ENCODE results near the gene CRYBB2. TPM values are rescaled to one million over a fixed set of nuclear protein-coding genes. Genes with fewer than 3 reads are reported as not detected.
"Not testable (repeated sequence)": the region's sequence is repeated elsewhere in the genome, so short reads cannot be mapped to it uniquely, and the experiment has no call there.

The CRYBB2 gene
- total RNA-seq, 1 experiment from 2014 or later, result not detected

DNA sequence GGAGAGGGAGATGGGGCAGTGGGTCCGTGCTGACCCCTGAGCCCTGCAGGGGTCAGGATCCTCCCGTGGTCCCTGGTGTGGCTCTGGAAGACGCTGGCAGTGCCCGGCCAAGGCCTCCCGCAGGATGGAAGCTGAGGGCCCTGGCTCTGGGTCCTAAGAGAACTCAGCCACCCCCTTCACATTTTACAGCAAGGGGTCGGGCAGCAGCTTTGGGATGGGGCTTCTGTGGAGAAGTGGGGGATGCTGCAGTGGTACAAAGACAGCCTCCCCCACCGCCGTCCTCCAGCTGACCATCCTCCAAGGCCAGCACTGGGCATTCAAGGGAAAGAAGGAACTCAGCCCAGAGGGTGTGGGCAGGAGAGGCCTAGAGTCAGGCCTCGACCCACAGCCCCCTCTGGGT, 41.5 kb upstream of the CRYBB2 start:
- no peaks in the 10 kb centered on the region for H4K20me1 ChIP-seq (ENCODE audit: control insufficient read depth, insufficient read depth, insufficient read length)
- no peak overlapping the region for H3K27ac Mint-ChIP-seq
- H3K4me1 ChIP-seq (ENCODE audit: insufficient read depth, low read length), result no peaks in the 10 kb centered on the region
- H3K4me3 Mint-ChIP-seq, result no peak overlapping the region
- no peaks in the 10 kb centered on the region for H3K79me1 ChIP-seq (ENCODE audit: insufficient read depth, low read depth, low read length, poor library complexity, severe bottlenecking)
- H2BK20ac ChIP-seq (ENCODE audit: low read depth, low read length, poor library complexity, severe bottlenecking), result no peak overlapping the region
- H3K23me2 ChIP-seq (ENCODE audit: insufficient read length, low read depth, low read length, poor library complexity, severe bottlenecking), result no peaks in the 10 kb centered on the region
- WGBS (ENCODE audit: extremely low coverage, insufficient read length, low lambda C conversion rate), result no CpG with 5 or more reads among the region's 9 CpGs
- TF ChIP-seq, protein P1, sequence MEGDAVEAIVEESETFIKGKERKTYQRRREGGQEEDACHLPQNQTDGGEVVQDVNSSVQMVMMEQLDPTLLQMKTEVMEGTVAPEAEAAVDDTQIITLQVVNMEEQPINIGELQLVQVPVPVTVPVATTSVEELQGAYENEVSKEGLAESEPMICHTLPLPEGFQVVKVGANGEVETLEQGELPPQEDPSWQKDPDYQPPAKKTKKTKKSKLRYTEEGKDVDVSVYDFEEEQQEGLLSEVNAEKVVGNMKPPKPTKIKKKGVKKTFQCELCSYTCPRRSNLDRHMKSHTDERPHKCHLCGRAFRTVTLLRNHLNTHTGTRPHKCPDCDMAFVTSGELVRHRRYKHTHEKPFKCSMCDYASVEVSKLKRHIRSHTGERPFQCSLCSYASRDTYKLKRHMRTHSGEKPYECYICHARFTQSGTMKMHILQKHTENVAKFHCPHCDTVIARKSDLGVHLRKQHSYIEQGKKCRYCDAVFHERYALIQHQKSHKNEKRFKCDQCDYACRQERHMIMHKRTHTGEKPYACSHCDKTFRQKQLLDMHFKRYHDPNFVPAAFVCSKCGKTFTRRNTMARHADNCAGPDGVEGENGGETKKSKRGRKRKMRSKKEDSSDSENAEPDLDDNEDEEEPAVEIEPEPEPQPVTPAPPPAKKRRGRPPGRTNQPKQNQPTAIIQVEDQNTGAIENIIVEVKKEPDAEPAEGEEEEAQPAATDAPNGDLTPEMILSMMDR (conservative IDR thresholded peaks at IDR 0.05), result no peak
- H2BK12ac ChIP-seq (ENCODE audit: insufficient read length, low read depth, low read length), result no peak overlapping the region
- peaks cover 9% of the 10 kb centered on the region in 2 experiments for H3K4me1 Mint-ChIP-seq
- H3T11ph ChIP-seq (ENCODE audit: low read length), result no peak overlapping the region
- no peak overlapping the region for H2AFZ ChIP-seq (ENCODE audit: low read length)
- H3K18ac ChIP-seq (ENCODE audit: insufficient read length, low read depth, low read length), result no peak overlapping the region
- no peak overlapping the region for H3K4ac ChIP-seq (ENCODE audit: low read depth, low read length)
- H2BK5ac ChIP-seq (ENCODE audit: insufficient read length, low read length), result no peak overlapping the region
- no peak overlapping the region for H3K56ac ChIP-seq (ENCODE audit: insufficient read length, low read depth, low read length)
- no peak overlapping the region for H3K23ac ChIP-seq (ENCODE audit: insufficient read length, low read depth, low read length)
- no peaks in the 10 kb centered on the region; the same call in 1 of the 2 replicates for H3K27me3 ChIP-seq (ENCODE audit: insufficient read depth, low read length)
- no peak overlapping the region for H3K9ac ChIP-seq (ENCODE audit: extremely low read depth, insufficient read length, low read length)
- H2BK120ac ChIP-seq (ENCODE audit: low read depth, low read length, poor library complexity, severe bottlenecking), result no peak overlapping the region
- H4K91ac ChIP-seq (ENCODE audit: insufficient read length, low read depth, low read length), result no peak overlapping the region
- H3K27me3 Mint-ChIP-seq (ENCODE audit: low read depth), result no peaks in the 10 kb centered on the region
- no peak overlapping the region for H2BK15ac ChIP-seq (ENCODE audit: low read depth, low read length)
- H3K9me3 Mint-ChIP-seq, result peaks cover 0 to 2% of the 10 kb centered on the region in 2 experiments; a peak in 1 of 5 replicates
- H3K4me2 ChIP-seq (ENCODE audit: insufficient read depth, insufficient read length, low read length), result no peak overlapping the region
- no peak overlapping the region for H4K8ac ChIP-seq (replicated peaks; ENCODE audit: insufficient read length, low read depth, low read length)
- no peak for DNase-seq
- no peak overlapping the region for H4K5ac ChIP-seq (ENCODE audit: insufficient read length, low read depth, low read length)
- peaks cover 10 to 37% (median 20%) of the 10 kb centered on the region in 3 experiments for H3K36me3 Mint-ChIP-seq (ENCODE audit: insufficient read depth in 1 of 3, low read depth in 3 of 3)
- H3K79me2 ChIP-seq (ENCODE audit: insufficient read depth, low read length), result no peaks in the 10 kb centered on the region
- H3K27ac ChIP-seq (ENCODE audit: insufficient read length, low read depth, low read length), result no peak overlapping the region
- no peaks in the 10 kb centered on the region for H3K9me3 ChIP-seq (ENCODE audit: control insufficient read depth, low read depth, low read length)
- no peak overlapping the region for H2AK5ac ChIP-seq (ENCODE audit: insufficient read length, low read length)
- H3K14ac ChIP-seq (ENCODE audit: insufficient read depth, low read length), result no peak overlapping the region

- not testable (repeated sequence) for H4K20me1 ChIP-seq (ENCODE audit: control insufficient read depth, insufficient read depth, insufficient read length); H3K79me2 ChIP-seq (ENCODE audit: insufficient read depth, low read length); H3K79me1 ChIP-seq (ENCODE audit: insufficient read depth, low read depth, low read length, poor library complexity, severe bottlenecking); H2AFZ ChIP-seq (ENCODE audit: low read length); H2BK120ac ChIP-seq (ENCODE audit: low read depth, low read length, poor library complexity, severe bottlenecking); H3K27ac Mint-ChIP-seq; H2AK5ac ChIP-seq (ENCODE audit: insufficient read length, low read length); H2BK20ac ChIP-seq (ENCODE audit: low read depth, low read length, poor library complexity, severe bottlenecking); H3K27me3 Mint-ChIP-seq (ENCODE audit: low read depth); H2BK12ac ChIP-seq (ENCODE audit: insufficient read length, low read depth, low read length); H3K27ac ChIP-seq (ENCODE audit: insufficient read length, low read depth, low read length); H4K5ac ChIP-seq (ENCODE audit: insufficient read length, low read depth, low read length); H3K4ac ChIP-seq (ENCODE audit: low read depth, low read length); H3K14ac ChIP-seq (ENCODE audit: insufficient read depth, low read length); H4K8ac ChIP-seq (replicated peaks; ENCODE audit: insufficient read length, low read depth, low read length); H3K4me3 Mint-ChIP-seq; DNase-seq; H4K91ac ChIP-seq (ENCODE audit: insufficient read length, low read depth, low read length); H3K23ac ChIP-seq (ENCODE audit: insufficient read length, low read depth, low read length); H2BK5ac ChIP-seq (ENCODE audit: insufficient read length, low read length); H3K9ac ChIP-seq (ENCODE audit: extremely low read depth, insufficient read length, low read length); H3K27me3 ChIP-seq (ENCODE audit: insufficient read depth, low read length); H3K56ac ChIP-seq (ENCODE audit: insufficient read length, low read depth, low read length); H3T11ph ChIP-seq (ENCODE audit: low read length); H3K4me1 ChIP-seq (ENCODE audit: insufficient read depth, low read length); H2BK15ac ChIP-seq (ENCODE audit: low read depth, low read length); H3K9me3 Mint-ChIP-seq; H3K4me2 ChIP-seq (ENCODE audit: insufficient read depth, insufficient read length, low read length); H3K23me2 ChIP-seq (ENCODE audit: insufficient read length, low read depth, low read length, poor library complexity, severe bottlenecking); H3K18ac ChIP-seq (ENCODE audit: insufficient read length, low read depth, low read length); H3K4me1 Mint-ChIP-seq; H3K9me3 ChIP-seq (ENCODE audit: control insufficient read depth, low read depth, low read length)
- WGBS (ENCODE audit: extremely low coverage, insufficient read length, low lambda C conversion rate), result no CpG with 5 or more reads among the region's 6 CpGs
- peaks cover 10 to 38% (median 20%) of the 10 kb centered on the region in 3 experiments for H3K36me3 Mint-ChIP-seq (ENCODE audit: insufficient read depth in 1 of 3, low read depth in 3 of 3)
These were observed 41.1 kb upstream of the CRYBB2 start for GRCh38 chr22:25178348-25178747.

Measured in H9 (cell line).